NCI-H146 (cell line): ENCODE results near the gene IL6.
A peak's percentile ranks its signal among the peaks of the same experiment; 100 is the strongest.
"Not testable (repeated sequence)": the region's sequence is repeated elsewhere in the genome, so short reads cannot be mapped to it uniquely, and the experiment has no call there.

Experiments
- DNase-seq: peaks from one replicate; lab custom pipeline; 2025; lab: John Stamatoyannopoulos, UW

Gene IL6

GRCh38 chr7:22726907-22727713 is at the start of gene IL6:
TSS of gene IL6 (plus strand) at chr7:22727200. CDS start at chr7:22727263, 63 bp downstream.
- peak; percentile 80 for DNase-seq

- not testable (repeated sequence) for DNase-seq
These were observed 49.7 kb upstream of the IL6 start for GRCh38 chr7:22677263-22677662.

GRCh38 chr7:22677680-22678079 is 49.3 kb upstream of the IL6 start:
- no peak for DNase-seq

- no peak for DNase-seq
These were observed 46.5 kb upstream of the IL6 start for GRCh38 chr7:22680482-22680911.

- no peak for DNase-seq
These were observed 45.7 kb upstream of the IL6 start for GRCh38 chr7:22681312-22681711.

GRCh38 chr7:22681852-22682657 is 44.9 kb upstream of the IL6 start:
- DNase-seq = no peak

- no peak for DNase-seq
These were observed 43.6 kb upstream of the IL6 start for GRCh38 chr7:22683379-22683778.

GRCh38 chr7:22686620-22687019 is 40.4 kb upstream of the IL6 start:
- DNase-seq = no peak

GRCh38 chr7:22688084-22688483 is 38.9 kb upstream of the IL6 start:
- no peak for DNase-seq

- DNase-seq = not testable (repeated sequence)
These were observed 38.1 kb upstream of the IL6 start for GRCh38 chr7:22688934-22689333.

- DNase-seq = no peak
These were observed 32.3 kb upstream of the IL6 start for GRCh38 chr7:22694597-22695207.

GRCh38 chr7:22695476-22696132 is 31.4 kb upstream of the IL6 start:
- no peak for DNase-seq

- DNase-seq = peak; percentile 1
These were observed 30.3 kb upstream of the IL6 start for GRCh38 chr7:22696541-22697228.

GRCh38 chr7:22697322-22697859 is 29.6 kb upstream of the IL6 start:
- no peak for DNase-seq

GRCh38 chr7:22697876-22698606 is 29.0 kb upstream of the IL6 start:
- no peak for DNase-seq

GRCh38 chr7:22698767-22699166 is 28.2 kb upstream of the IL6 start:
- DNase-seq = no peak

GRCh38 chr7:22700559-22701002 is 26.4 kb upstream of the IL6 start:
- DNase-seq = no peak

- no peak for DNase-seq
These were observed 24.5 kb upstream of the IL6 start for GRCh38 chr7:22702516-22702915.

GRCh38 chr7:22703107-22703855 is 23.7 kb upstream of the IL6 start:
- DNase-seq = not testable (repeated sequence)
